Mesodermal cell (in vitro differentiated cells): Measurements from ENCODE around the gene CACNB2.

Experiments used
- H3K27ac ChIP-seq: 2 replicates; pipeline ENCODE4 v1.7.0; 2013; ENCODE audit warnings: mild to moderate bottlenecking, low read depth, low read length, moderate library complexity; ENCODE audit not compliant: severe bottlenecking
- H3K36me3 ChIP-seq: 2 replicates; pipeline ENCODE4 v1.7.1; 2013; ENCODE audit warnings: mild to moderate bottlenecking, low read length, moderate library complexity; ENCODE audit not compliant: control insufficient read depth, insufficient read depth
- H3K4me1 ChIP-seq: one replicate; pipeline ENCODE4 v1.7.1; 2013; ENCODE audit warnings: mild to moderate bottlenecking, low read length; ENCODE audit not compliant: insufficient read depth, control insufficient read depth, poor library complexity, severe bottlenecking
- H3K4me3 ChIP-seq: 2 replicates; pipeline ENCODE4 v1.7.0; 2013; ENCODE audit warnings: low read length, control low read depth, mild to moderate bottlenecking; ENCODE audit not compliant: insufficient read depth, poor library complexity, severe bottlenecking; ENCODE audit errors: extremely low read depth
- H3K9me3 ChIP-seq: 2 replicates; pipeline ENCODE4 v1.7.1; 2013; ENCODE audit warnings: mild to moderate bottlenecking, low read length, moderate library complexity; ENCODE audit not compliant: control insufficient read depth
- WGBS, 2 experiments: methylation state at CpG; one replicate each; pipeline ENCODE4 v1.1.5; 2013; ENCODE audit warnings: missing lambda C conversion rate in 2 of 2; ENCODE audit not compliant: insufficient coverage in 2 of 2; 5-methylcytosine and 5-hydroxymethylcytosine counted together

The CACNB2 gene

GRCh38 chr10:18290651-18291313, 150.6 kb downstream of the CACNB2 start:
- H3K9me3 ChIP-seq, result no peaks in the 10 kb centered on the region
- H3K4me3 ChIP-seq, result no peak overlapping the region
- no peaks in the 10 kb centered on the region for H3K36me3 ChIP-seq
- no peaks in the 10 kb centered on the region for H3K4me1 ChIP-seq
- 95% methylated on average over 10 to 11 of the region's 16 CpGs for WGBS, 2 experiments
- no peak overlapping the region for H3K27ac ChIP-seq

GRCh38 chr10:18293536-18294510, 153.6 kb downstream of the CACNB2 start:
- H3K27ac ChIP-seq, result no peak overlapping the region
- no peaks in the 10 kb centered on the region for H3K36me3 ChIP-seq
- WGBS, 2 experiments, result 91 to 92% methylated on average over 4 of the region's 9 CpGs
- no peaks in the 10 kb centered on the region for H3K9me3 ChIP-seq
- no peaks in the 10 kb centered on the region for H3K4me1 ChIP-seq
- H3K4me3 ChIP-seq, result no peak overlapping the region

GRCh38 chr10:18294633-18295032, 154.4 kb downstream of the CACNB2 start:
- Histone ChIP-seq H3K4me1 (no peaks in the 10 kb centered on the region), H3K27ac (no peak overlapping the region), H3K4me3 (no peak overlapping the region), H3K36me3 (no peaks in the 10 kb centered on the region), H3K9me3 (no peaks in the 10 kb centered on the region)
- 38 to 79% methylated on average over 1 to 3 of the region's 4 CpGs for WGBS, 2 experiments

GRCh38 chr10:18297659-18298058, 157.4 kb downstream of the CACNB2 start:
- Histone ChIP-seq H3K9me3 (no peaks in the 10 kb centered on the region), H3K4me1 (no peaks in the 10 kb centered on the region), H3K36me3 (no peaks in the 10 kb centered on the region), H3K4me3 (no peak overlapping the region), H3K27ac (no peak overlapping the region)
- 94 to 95% methylated on average over 3 to 4 of the region's 5 CpGs for WGBS, 2 experiments

GRCh38 chr10:18298256-18298655, 158.0 kb downstream of the CACNB2 start:
- no peaks in the 10 kb centered on the region for H3K4me1 ChIP-seq
- H3K27ac ChIP-seq, result no peak overlapping the region
- H3K9me3 ChIP-seq, result no peaks in the 10 kb centered on the region
- H3K36me3 ChIP-seq, result no peaks in the 10 kb centered on the region
- 90 to 92% methylated on average over 3 to 6 of the region's 9 CpGs for WGBS, 2 experiments
- no peak overlapping the region for H3K4me3 ChIP-seq

GRCh38 chr10:18303851-18304801, 163.9 kb downstream of the CACNB2 start:
- Histone ChIP-seq H3K9me3 (no peaks in the 10 kb centered on the region), H3K4me3 (no peak overlapping the region), H3K27ac (no peak overlapping the region), H3K4me1 (no peaks in the 10 kb centered on the region), H3K36me3 (no peaks in the 10 kb centered on the region)
- WGBS, 2 experiments, result 79 to 91% methylated on average over 3 to 7 of the region's 12 CpGs

GRCh38 chr10:18306031-18306430, 165.8 kb downstream of the CACNB2 start:
- no peaks in the 10 kb centered on the region for H3K36me3 ChIP-seq
- H3K9me3 ChIP-seq, result no peaks in the 10 kb centered on the region
- no peak overlapping the region for H3K27ac ChIP-seq
- no peaks in the 10 kb centered on the region for H3K4me1 ChIP-seq
- H3K4me3 ChIP-seq, result no peak overlapping the region
- 83 to 88% methylated on average over 2 to 3 of the region's 3 CpGs for WGBS, 2 experiments

- no peaks in the 10 kb centered on the region for H3K9me3 ChIP-seq
- H3K4me3 ChIP-seq, result no peak overlapping the region
- H3K27ac ChIP-seq, result no peak overlapping the region
- H3K4me1 ChIP-seq, result no peaks in the 10 kb centered on the region
- WGBS, 2 experiments, result 79 to 94% methylated on average over 3 of the region's 3 CpGs
- H3K36me3 ChIP-seq, result no peaks in the 10 kb centered on the region
Measured at GRCh38 chr10:18308600-18308999, 168.4 kb downstream of the CACNB2 start.

GRCh38 chr10:18310761-18311160, 170.5 kb downstream of the CACNB2 start:
- H3K4me1 ChIP-seq, result no peaks in the 10 kb centered on the region
- H3K9me3 ChIP-seq, result no peaks in the 10 kb centered on the region
- WGBS, 2 experiments, result no CpG with 5 or more reads among the region's 2 CpGs
- H3K27ac ChIP-seq, result no peak overlapping the region
- no peak overlapping the region for H3K4me3 ChIP-seq
- H3K36me3 ChIP-seq, result no peaks in the 10 kb centered on the region

GRCh38 chr10:18312374-18313139, 172.3 kb downstream of the CACNB2 start:
- Histone ChIP-seq H3K4me1 (no peaks in the 10 kb centered on the region), H3K9me3 (no peaks in the 10 kb centered on the region), H3K36me3 (no peaks in the 10 kb centered on the region), H3K27ac (no peak overlapping the region), H3K4me3 (no peak overlapping the region)
- 33 to 35% methylated on average over 4 to 5 of the region's 7 CpGs for WGBS, 2 experiments
